SK-N-SH (cell line): ENCODE results near the gene CHST6. TPM values are rescaled to one million over a fixed set of nuclear protein-coding genes. Genes with fewer than 3 reads are reported as not detected.

Source experiments
- CTCF ChIA-PET: fragments of 300-600, 350-600 bp; formaldehyde crosslinking; extraction: SDS; loops from one replicate; lab custom pipeline; 2021; lab: Yijun Ruan, JAX
- POLR2A ChIA-PET: fragments of 350-600 bp; sonication (Branson Sonifier 250); formaldehyde crosslinking; extraction: SDS; loops from one replicate; lab custom pipeline; 2020; ENCODE audit warnings: antibody characterized with exemption, inconsistent platforms; lab: Yijun Ruan, JAX
- DNase-seq: peaks from one replicate; pipeline ENCODE4 v3.0.0; 2012
- H2AFZ ChIP-seq: fragments of 200-600 bp; sonication (generic); 2 replicates; pipeline ENCODE4 v1.8.1; 2016; ENCODE audit warnings: antibody characterized with exemption, mild to moderate bottlenecking, low read depth
- H3F3A ChIP-seq: fragments of 200-600 bp; sonication (generic); replicated peaks from 2 replicates; pipeline ENCODE3; 2016; ENCODE audit warnings: antibody characterized with exemption, mild to moderate bottlenecking; ENCODE audit not compliant: insufficient read depth
- H3K27ac ChIP-seq, 2 experiments: fragments of 200-500 bp in 1 of 2; fragments of 200-600 bp in 1 of 2; sonication (Bioruptor generic) in 1 of 2; sonication (generic), shearing (Covaris generic) in 1 of 2; 2 replicates each; pipeline versions ENCODE4 v1.5.1 to v1.6.1; 2014 to 2016; ENCODE audit warnings: low read depth in 2 of 2, inconsistent platforms in 1 of 2, low read length in 1 of 2, mild to moderate bottlenecking in 1 of 2, mixed read lengths in 1 of 2
- H3K27me3 ChIP-seq: fragments of 200-600 bp; sonication (generic), shearing (Covaris generic); 2 replicates; pipeline ENCODE4 v1.6.1; 2016; ENCODE audit warnings: mixed run types; ENCODE audit not compliant: insufficient read depth
- H3K36me3 ChIP-seq, 2 experiments: fragments of 200-500 bp in 1 of 2; fragments of 200-600 bp in 1 of 2; sonication (Bioruptor generic) in 1 of 2; sonication (generic) in 1 of 2; replicated peaks in 1 of 2; 2 replicates each; pipeline versions ENCODE3 to v1.5.1; 2014 to 2016; ENCODE audit warnings: low read length in 1 of 2, mild to moderate bottlenecking in 1 of 2; ENCODE audit not compliant: insufficient read depth in 2 of 2, control insufficient read depth in 1 of 2
- H3K4me1 ChIP-seq, 2 experiments: fragments of 200-500 bp in 1 of 2; fragments of 200-600 bp in 1 of 2; sonication (Bioruptor generic) in 1 of 2; sonication (generic), shearing (Covaris generic) in 1 of 2; 2 replicates each; pipeline versions ENCODE4 v1.5.1 to v1.6.1; 2014 to 2016; ENCODE audit warnings: low read depth in 1 of 2, low read length in 1 of 2, mixed run types in 1 of 2; ENCODE audit not compliant: insufficient read depth in 2 of 2, control insufficient read depth in 1 of 2
- H3K4me2 ChIP-seq: fragments of 200-600 bp; sonication (generic), shearing (Covaris generic); 2 replicates; pipeline ENCODE4 v1.6.1; 2017; ENCODE audit warnings: mixed run types
- H3K4me3 ChIP-seq, 2 experiments: fragments of 200-500 bp in 1 of 2; fragments of 200-600 bp in 1 of 2; sonication (Bioruptor generic) in 1 of 2; sonication (generic), shearing (Covaris generic) in 1 of 2; 2 replicates each; pipeline versions ENCODE4 v1.5.1 to v1.8.1; 2014 to 2016; ENCODE audit warnings: low read depth in 2 of 2, inconsistent platforms in 1 of 2, low read length in 1 of 2, mild to moderate bottlenecking in 1 of 2, mixed read lengths in 1 of 2, moderate library complexity in 1 of 2
- H3K79me2 ChIP-seq: fragments of 200-600 bp; sonication (generic); 2 replicates; pipeline ENCODE4 v1.8.1; 2017; ENCODE audit warnings: mild to moderate bottlenecking; ENCODE audit not compliant: insufficient read depth
- H3K9ac ChIP-seq: fragments of 200-600 bp; sonication (generic); 2 replicates; pipeline ENCODE4 v1.6.1; 2017; ENCODE audit warnings: mixed run types
- H3K9me2 ChIP-seq: fragments of 200-600 bp; sonication (generic); 2 replicates; pipeline ENCODE4 v1.6.1; 2017; ENCODE audit warnings: mixed run types
- H3K9me3 ChIP-seq: fragments of 200-600 bp; sonication (generic); 2 replicates; pipeline ENCODE4 v1.6.1; 2017; ENCODE audit warnings: mixed run types, mild to moderate bottlenecking, moderate library complexity
- H4K20me1 ChIP-seq: fragments of 200-600 bp; sonication (generic); 2 replicates; pipeline ENCODE4 v1.6.1; 2017; ENCODE audit warnings: mild to moderate bottlenecking, mixed run types; ENCODE audit not compliant: insufficient read depth
- CHD2 ChIP-seq: fragments of 150-350 bp; IDR thresholded peaks from 2 replicates; pipeline ENCODE4 v1.6.1; 2018; ENCODE audit warnings: low read length; ENCODE audit not compliant: partially characterized antibody
- CTCF ChIP-seq: fragments of 200-600 bp; sonication (generic); IDR thresholded peaks from 2 replicates; pipeline ENCODE4 v1.6.1; 2017; ENCODE audit warnings: antibody characterized with exemption, mild to moderate bottlenecking, moderate library complexity
- EP300 ChIP-seq, 2 experiments: IDR thresholded peaks; 2 replicates each; pipeline versions ENCODE4 v1.4.0 to v1.6.1; 2012; ENCODE audit warnings: borderline replicate concordance in 1 of 2, low read depth in 1 of 2, low read length in 1 of 2
- EZH2phosphoT487 ChIP-seq: fragments of 200-600 bp; sonication (generic); IDR thresholded peaks from 2 replicates; pipeline ENCODE4 v1.6.1; 2017; ENCODE audit warnings: low read depth, mixed run types, mild to moderate bottlenecking, antibody characterized with exemption, moderate library complexity, borderline replicate concordance
- FOXJ3 ChIP-seq: sonication (generic); formaldehyde crosslinking; IDR thresholded peaks from 2 replicates; pipeline ENCODE4 v1.5.1; 2020; ENCODE audit warnings: mild to moderate bottlenecking, missing genetic modification reagents
- FOXM1 ChIP-seq: IDR thresholded peaks from 2 replicates; pipeline ENCODE4 v1.4.0; 2012; ENCODE audit warnings: low read depth, mild to moderate bottlenecking
- GABPA ChIP-seq: IDR thresholded peaks from 2 replicates; pipeline ENCODE4 v1.4.0; 2012; ENCODE audit warnings: low read depth, mild to moderate bottlenecking
- GATA2 ChIP-seq: sonication (generic); formaldehyde crosslinking; IDR thresholded peaks from 2 replicates; pipeline ENCODE4 v1.5.0; 2020; ENCODE audit warnings: mild to moderate bottlenecking, missing genetic modification reagents
- IRF3 ChIP-seq: fragments of 150-350 bp; IDR thresholded peaks from 2 replicates; pipeline ENCODE4 v1.6.1; 2016; ENCODE audit warnings: mild to moderate bottlenecking, low read depth, low read length
- JUND ChIP-seq: IDR thresholded peaks from 2 replicates; pipeline ENCODE4 v1.4.0; 2012
- MAX ChIP-seq: IDR thresholded peaks from 2 replicates; pipeline ENCODE4 v1.4.0; 2012; ENCODE audit warnings: low read depth
- MEF2A ChIP-seq: IDR thresholded peaks from 2 replicates; pipeline ENCODE4 v1.4.0; 2012; ENCODE audit warnings: low read depth, borderline replicate concordance
- NFIC ChIP-seq: IDR thresholded peaks from 2 replicates; pipeline ENCODE4 v1.4.0; 2012; ENCODE audit warnings: borderline replicate concordance
- NRF1 ChIP-seq: IDR thresholded peaks from 2 replicates; pipeline ENCODE4 v1.6.1; 2012; ENCODE audit warnings: low read depth, mild to moderate bottlenecking, low read length
- PBX3 ChIP-seq: IDR thresholded peaks from 2 replicates; pipeline ENCODE4; 2012
- RAD21 ChIP-seq: IDR thresholded peaks from 2 replicates; pipeline ENCODE4 v1.6.1; 2012; ENCODE audit warnings: mild to moderate bottlenecking, low read length
- RXRA ChIP-seq: IDR thresholded peaks from 2 replicates; pipeline ENCODE4 v1.4.0; 2012; ENCODE audit warnings: low read depth, mild to moderate bottlenecking, borderline replicate concordance
- SIN3A ChIP-seq: IDR thresholded peaks from 2 replicates; pipeline ENCODE4 v1.6.1; 2012; ENCODE audit warnings: low read depth, mild to moderate bottlenecking, low read length, moderate library complexity, borderline replicate concordance
- SMC3 ChIP-seq: IDR thresholded peaks from 2 replicates; pipeline ENCODE4 v1.6.1; 2012; ENCODE audit warnings: low read depth, low read length, improper control_type of control experiment
- TCF12 ChIP-seq: IDR thresholded peaks from 2 replicates; pipeline ENCODE4 v1.4.0; 2012
- YY1 ChIP-seq: IDR thresholded peaks from 2 replicates; pipeline ENCODE4 v1.4.0; 2012; ENCODE audit warnings: low read depth, mild to moderate bottlenecking
- ZBTB33 ChIP-seq: IDR thresholded peaks from 2 replicates; pipeline ENCODE4 v1.4.0; 2012; ENCODE audit warnings: low read depth, borderline replicate concordance
- WGBS: methylation state at CpG from one replicate; pipeline ENCODE4 v1.1.6; 2017; ENCODE audit warnings: low lambda C conversion rate; 5-methylcytosine and 5-hydroxymethylcytosine counted together
- polyA plus RNA-seq, 3 experiments: library from polyadenylated mRNA; depleted of rRNA; stranded (reverse); fragments of >200 nt; gene quantifications; 2 replicates each; pipeline ENCODE4 v1.2.3, GENCODE V29; 2012
- TF ChIP-seq, protein P1 (sequence below): IDR thresholded peaks from 2 replicates; pipeline ENCODE4 v1.4.0; 2012; ENCODE audit warnings: low read depth, borderline replicate concordance

The CHST6 gene
- polyA plus RNA-seq, 1 of the 3 experiments (the other 2 are of a cell fraction), result 0.30 TPM

- H3K9ac ChIP-seq, result peak within 1 kb of the TSS; percentile 84
- under 1% methylated on average over 37 of the region's 89 CpGs for WGBS
- peaks cover 22% of the 10 kb centered on the region for H4K20me1 ChIP-seq
- POLR2A ChIA-PET, result interaction anchor here (1.0 to 1.2 kb wide), 3 partner anchors 31 to 266 kb away, joined by 3 to 4 read pairs (median 3); partner anchors contain the start of genes ADAT1 and CFDP1
- peak within 1 kb of the TSS; percentile 95 for H2AFZ ChIP-seq
- H3F3A ChIP-seq, result peaks cover 2% of the 10 kb centered on the region
- peak within 1 kb of the TSS; percentile 99 for H3K4me2 ChIP-seq
- peak; percentile 98 for DNase-seq
- peaks cover 47% of the 10 kb centered on the region for H3K79me2 ChIP-seq
- no peaks in the 10 kb centered on the region for H3K9me2 ChIP-seq
- H3K4me3 ChIP-seq, result peak within 1 kb of the TSS; percentile 69 to 85
- CTCF ChIA-PET, result interaction anchor here (0.7 to 4.2 kb wide), 41 partner anchors 8 to 396 kb away, joined by 3 to 22 read pairs (median 4); partner anchors contain the start of gene CTRB2
- no peaks in the 10 kb centered on the region for H3K9me3 ChIP-seq
- H3K27ac ChIP-seq, result peak within 1 kb of the TSS; percentile 80 to 95
- peaks cover 0 to 3% of the 10 kb centered on the region in 2 experiments; a peak in 2 of 4 replicates for H3K4me1 ChIP-seq
- no peaks in the 10 kb centered on the region for H3K27me3 ChIP-seq
- H3K36me3 ChIP-seq, result no peaks in the 10 kb centered on the region
- TF ChIP-seq YY1 (no peak), TCF12 (0 out of 2 replicates have a peak, but pooled peaks have one; percentile 12), NRF1 (peak; percentile 82), CTCF (peak; percentile 100), PBX3 (peak; percentile 97), RAD21 (peak; percentile 77; the same call in 1 of the 2 replicates), GATA2 (no peak), RXRA (no peak), EP300 (IDR thresholded peaks at IDR 0.05; ENCODE audit: borderline replicate concordance in 1 of 2, low read depth in 1 of 2, low read length in 1 of 2) (no peak), MEF2A (no peak), SMC3 (peak; percentile 86), CHD2 (peak; percentile 77), EZH2phosphoT487 (no peak), FOXJ3 (0 out of 2 replicates have a peak, but pooled peaks have one; percentile 27), NFIC (peak; percentile 89), FOXM1 (0 out of 2 replicates have a peak, but pooled peaks have one; percentile 28), IRF3 (peak; percentile 49), ZBTB33 (no peak), JUND (no peak), MAX (peak; percentile 86), SIN3A (peak; percentile 28; the same call in 1 of the 2 replicates), GABPA (no peak; the same call in 1 of the 2 replicates)
- TF ChIP-seq, protein P1, sequence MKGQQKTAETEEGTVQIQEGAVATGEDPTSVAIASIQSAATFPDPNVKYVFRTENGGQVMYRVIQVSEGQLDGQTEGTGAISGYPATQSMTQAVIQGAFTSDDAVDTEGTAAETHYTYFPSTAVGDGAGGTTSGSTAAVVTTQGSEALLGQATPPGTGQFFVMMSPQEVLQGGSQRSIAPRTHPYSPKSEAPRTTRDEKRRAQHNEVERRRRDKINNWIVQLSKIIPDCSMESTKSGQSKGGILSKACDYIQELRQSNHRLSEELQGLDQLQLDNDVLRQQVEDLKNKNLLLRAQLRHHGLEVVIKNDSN, result no peak
Measured at GRCh38 chr16:75464122-75464918, 30.9 kb downstream of the CHST6 start, which contains the start of gene TMEM170A. TSS of gene TMEM170A (minus strand) at chr16:75464689. CDS start at chr16:75464600, 89 bp downstream.
